Neutrophil (primary cell): ENCODE data around the gene ZNF217.
A peak's percentile ranks its signal among the peaks of the same experiment; 100 is the strongest.

ENCODE experiments used
- H3K27ac ChIP-seq: fragments of 200-600 bp; sonication (generic); 2 replicates; pipeline ENCODE4 v1.5.1; 2016; ENCODE audit warnings: mild to moderate bottlenecking, moderate library complexity
- H3K27me3 ChIP-seq: fragments of 200-600 bp; sonication (generic); 2 replicates; pipeline ENCODE4 v1.6.0; 2016; ENCODE audit warnings: mild to moderate bottlenecking
- H3K36me3 ChIP-seq: fragments of 200-600 bp; sonication (generic); 2 replicates; pipeline ENCODE4 v1.5.1; 2017
- H3K4me1 ChIP-seq, 2 experiments: fragments of 200-600 bp in 1 of 2; sonication (generic) in 1 of 2; 1 replicate in 1 of 2; 2 replicates in 1 of 2; pipeline versions ENCODE4 v1.5.1 to v1.6.1; 2013 to 2016; ENCODE audit warnings: low read depth in 1 of 2, low read length in 1 of 2, mild to moderate bottlenecking in 1 of 2, moderate library complexity in 1 of 2; ENCODE audit not compliant: control insufficient read depth in 1 of 2, insufficient read depth in 1 of 2
- H3K4me3 ChIP-seq, 2 experiments: fragments of 200-600 bp in 1 of 2; sonication (generic) in 1 of 2; 1 replicate in 1 of 2; 2 replicates in 1 of 2; pipeline ENCODE4 v1.5.1; 2013 to 2016; ENCODE audit warnings: low read depth in 1 of 2, low read length in 1 of 2, mild to moderate bottlenecking in 1 of 2, moderate library complexity in 1 of 2
- H3K9me3 ChIP-seq: fragments of 200-600 bp; sonication (generic); 2 replicates; pipeline ENCODE4 v1.5.1; 2016
- CTCF ChIP-seq: fragments of 200-600 bp; sonication (generic); IDR thresholded peaks from 2 replicates; pipeline ENCODE4 v1.5.1; 2016; ENCODE audit warnings: antibody characterized with exemption

The ZNF217 gene

GRCh38 chr20:53576586-53577318, 16.9 kb downstream of the ZNF217 start:
- Histone ChIP-seq H3K27ac (peak overlapping the region; percentile 88), H3K4me1 (peaks cover 41% of the 10 kb centered on the region in 2 experiments), H3K9me3 (no peaks in the 10 kb centered on the region), H3K36me3 (peaks cover 89% of the 10 kb centered on the region), H3K27me3 (no peaks in the 10 kb centered on the region), H3K4me3 (no peak overlapping the region)
- TF ChIP-seq CTCF, result no peak

- H3K27me3 ChIP-seq, result no peaks in the 10 kb centered on the region
- H3K36me3 ChIP-seq, result peaks cover 89% of the 10 kb centered on the region
- H3K27ac ChIP-seq, result no peak overlapping the region
- H3K4me1 ChIP-seq, result peaks cover 36% of the 10 kb centered on the region in 2 experiments
- TF ChIP-seq CTCF, result no peak
- no peaks in the 10 kb centered on the region for H3K9me3 ChIP-seq
- no peak overlapping the region for H3K4me3 ChIP-seq
These were observed 17.5 kb downstream of the ZNF217 start for GRCh38 chr20:53576195-53576580.

- peaks cover 89% of the 10 kb centered on the region for H3K36me3 ChIP-seq
- no peak overlapping the region for H3K4me3 ChIP-seq
- H3K27me3 ChIP-seq, result no peaks in the 10 kb centered on the region
- no peaks in the 10 kb centered on the region for H3K9me3 ChIP-seq
- H3K4me1 ChIP-seq, result peaks cover 30% of the 10 kb centered on the region in 2 experiments
- no peak for TF ChIP-seq CTCF
- H3K27ac ChIP-seq, result no peak overlapping the region
These were observed 18.0 kb downstream of the ZNF217 start for GRCh38 chr20:53575481-53576194.

GRCh38 chr20:53574819-53575218, 18.8 kb downstream of the ZNF217 start:
- peaks cover 89% of the 10 kb centered on the region for H3K36me3 ChIP-seq
- peaks cover 22% of the 10 kb centered on the region in 2 experiments for H3K4me1 ChIP-seq
- no peaks in the 10 kb centered on the region for H3K27me3 ChIP-seq
- H3K27ac ChIP-seq, result no peak overlapping the region
- TF ChIP-seq CTCF, result no peak
- no peaks in the 10 kb centered on the region for H3K9me3 ChIP-seq
- no peak overlapping the region for H3K4me3 ChIP-seq

- H3K4me1 ChIP-seq, result peaks cover 17% of the 10 kb centered on the region in 2 experiments
- no peaks in the 10 kb centered on the region for H3K27me3 ChIP-seq
- no peak overlapping the region for H3K27ac ChIP-seq
- TF ChIP-seq CTCF, result no peak
- no peak overlapping the region for H3K4me3 ChIP-seq
- H3K9me3 ChIP-seq, result no peaks in the 10 kb centered on the region
- peaks cover 89% of the 10 kb centered on the region for H3K36me3 ChIP-seq
These were observed 19.3 kb downstream of the ZNF217 start for GRCh38 chr20:53574259-53574789.
